Neural cell (in vitro differentiated cells): ENCODE measurements around the gene GNAQ. TPM values are rescaled to one million over a fixed set of nuclear protein-coding genes. Genes with fewer than 3 reads are reported as not detected.

Experiments
- H2AFZ ChIP-seq: fragments of 200-600, 300-800 bp; sonication (generic), shearing (Covaris generic); 2 replicates; pipeline ENCODE4 v1.6.0; 2014; ENCODE audit warnings: low read depth, mild to moderate bottlenecking, antibody characterized with exemption, low read length, moderate library complexity
- H3F3A ChIP-seq: fragments of 200-600 bp; shearing (Covaris generic); 2 replicates; pipeline ENCODE4 v1.6.1; 2016; ENCODE audit warnings: mild to moderate bottlenecking, moderate library complexity, mixed read lengths, antibody characterized with exemption, low read length; ENCODE audit not compliant: insufficient read depth, poor library complexity, severe bottlenecking
- H3K27ac ChIP-seq: fragments of 200-600, 300-800 bp; sonication (generic), shearing (Covaris generic); 2 replicates; pipeline ENCODE4 v1.5.1; 2014; ENCODE audit warnings: mild to moderate bottlenecking, low read length, moderate library complexity
- H3K27me3 ChIP-seq: fragments of 300-800, 200-600 bp; sonication (generic), shearing (Covaris generic); 2 replicates; pipeline ENCODE4 v1.6.0; 2014; ENCODE audit warnings: mild to moderate bottlenecking, low read depth, low read length, moderate library complexity; ENCODE audit not compliant: insufficient read depth
- H3K36me3 ChIP-seq: fragments of 300-800, 200-600 bp; sonication (generic), shearing (Covaris generic); 2 replicates; pipeline ENCODE4 v1.5.1; 2014; ENCODE audit warnings: mild to moderate bottlenecking, antibody characterized with exemption, low read length, moderate library complexity; ENCODE audit not compliant: insufficient read depth
- H3K4me2 ChIP-seq: fragments of 300-800, 200-600 bp; sonication (generic), shearing (Covaris generic); 2 replicates; pipeline ENCODE4 v1.6.0; 2014; ENCODE audit warnings: mild to moderate bottlenecking, low read length
- H3K4me3 ChIP-seq: fragments of 300-800, 200-600 bp; sonication (generic), shearing (Covaris generic); 2 replicates; pipeline ENCODE4 v1.5.1; 2014; ENCODE audit warnings: mild to moderate bottlenecking, low read length, moderate library complexity
- H3K79me2 ChIP-seq: fragments of 200-600 bp; shearing (Covaris generic); replicated peaks from 2 replicates; pipeline ENCODE4 v1.6.0; 2014; ENCODE audit warnings: mild to moderate bottlenecking, low read length, moderate library complexity; ENCODE audit not compliant: insufficient read depth
- H3K9ac ChIP-seq: fragments of 300-800, 200-600 bp; sonication (generic), shearing (Covaris generic); 2 replicates; pipeline ENCODE4 v1.6.1; 2016; ENCODE audit warnings: mild to moderate bottlenecking, low read length, mixed read lengths
- H3K9me2 ChIP-seq: fragments of 200-600 bp; shearing (Covaris generic); 2 replicates; pipeline ENCODE4 v1.6.1; 2016; ENCODE audit warnings: mild to moderate bottlenecking, low read length, mixed read lengths; ENCODE audit not compliant: insufficient read depth
- H3K9me3 ChIP-seq: fragments of 200-600, 300-800 bp; sonication (generic), shearing (Covaris generic); 2 replicates; pipeline ENCODE4 v1.6.1; 2016; ENCODE audit warnings: mild to moderate bottlenecking, mixed run types, low read length, moderate library complexity, mixed read lengths
- H4K20me1 ChIP-seq: fragments of 200-600 bp; shearing (Covaris generic); 2 replicates; pipeline ENCODE4 v1.6.1; 2016; ENCODE audit warnings: mild to moderate bottlenecking, mixed run types; ENCODE audit not compliant: insufficient read depth
- EP300 ChIP-seq: fragments of 450-650 bp; conservative IDR thresholded peaks from 2 replicates; pipeline ENCODE4 v1.6.1; 2014; ENCODE audit warnings: antibody characterized with exemption, mild to moderate bottlenecking, moderate library complexity; ENCODE audit not compliant: poor library complexity, severe bottlenecking
- EZH2 ChIP-seq: fragments of 200-600, 300-800 bp; shearing (Covaris generic), sonication (generic); IDR thresholded peaks from 2 replicates; pipeline ENCODE4 v1.6.1; 2014; ENCODE audit warnings: antibody characterized with exemption, low read length, borderline replicate concordance, mild to moderate bottlenecking; ENCODE audit not compliant: insufficient read depth, poor library complexity, severe bottlenecking
- MXI1 ChIP-seq: fragments of 450-650 bp; conservative IDR thresholded peaks from 2 replicates; pipeline ENCODE4 v1.6.1; 2014; ENCODE audit warnings: antibody characterized with exemption, mild to moderate bottlenecking; ENCODE audit not compliant: poor library complexity, severe bottlenecking
- POLR2AphosphoS5 ChIP-seq: IDR thresholded peaks from 2 replicates; pipeline ENCODE4 v1.6.1; 2012
- RAD21 ChIP-seq: fragments of 450-650 bp; conservative IDR thresholded peaks from 2 replicates; pipeline ENCODE4 v1.6.1; 2014; ENCODE audit warnings: antibody characterized with exemption, mild to moderate bottlenecking, moderate library complexity
- SMC3 ChIP-seq: fragments of 450-650 bp; conservative IDR thresholded peaks from 2 replicates; pipeline ENCODE4 v1.6.1; 2014; ENCODE audit warnings: antibody characterized with exemption, mild to moderate bottlenecking, moderate library complexity; ENCODE audit not compliant: poor library complexity
- TAF1 ChIP-seq: IDR thresholded peaks from 2 replicates; pipeline ENCODE4 v1.6.1; 2012; ENCODE audit warnings: low read depth
- polyA plus RNA-seq: library from polyadenylated mRNA; depleted of rRNA; stranded (reverse); fragments of >200 nt; gene quantifications from 2 replicates; pipeline ENCODE4 v1.2.3, GENCODE V29; 2014
- TF ChIP-seq, protein P1 (sequence below): IDR thresholded peaks from 2 replicates; pipeline ENCODE4 v1.6.1; 2012; ENCODE audit warnings: borderline replicate concordance
- TF ChIP-seq, protein P2 (sequence below): fragments of 450-650 bp; IDR thresholded peaks from 2 replicates; pipeline ENCODE4 v1.5.1; 2014; ENCODE audit warnings: antibody characterized with exemption, mild to moderate bottlenecking, moderate library complexity; ENCODE audit not compliant: poor library complexity, severe bottlenecking

The GNAQ gene
- polyA plus RNA-seq, 1 donor from 2014 or later: 86.7 TPM

DNA sequence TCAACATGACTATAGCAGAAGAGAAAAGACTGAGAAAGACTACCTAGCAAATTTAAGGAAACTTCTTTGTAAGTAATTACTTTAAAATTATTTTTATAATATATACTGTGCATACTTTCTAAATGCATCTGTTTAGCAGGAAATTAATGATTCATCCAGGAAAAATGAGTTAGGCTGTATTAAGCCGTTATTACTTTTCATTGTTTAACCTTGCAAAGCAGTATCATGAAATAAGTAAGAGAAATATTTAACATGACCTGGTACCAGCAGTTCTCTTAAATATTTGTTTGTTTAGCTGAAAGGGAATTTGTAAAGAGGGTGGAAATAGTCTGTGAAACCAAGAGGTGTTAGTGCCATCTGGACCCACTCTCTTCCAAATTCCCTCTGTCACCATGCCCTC is 175.0 kb downstream of the GNAQ start:
- H2AFZ ChIP-seq: no peak overlapping the region
- H4K20me1 ChIP-seq: peaks cover 3% of the 10 kb centered on the region
- H3F3A ChIP-seq: no peaks in the 10 kb centered on the region
- H3K9me3 ChIP-seq: no peaks in the 10 kb centered on the region
- TF ChIP-seq POLR2AphosphoS5 (no peak), TAF1 (no peak), MXI1 (no peak), EZH2 (no peak), SMC3 (no peak), RAD21 (no peak), EP300 (no peak)
- TF ChIP-seq, protein P1, sequence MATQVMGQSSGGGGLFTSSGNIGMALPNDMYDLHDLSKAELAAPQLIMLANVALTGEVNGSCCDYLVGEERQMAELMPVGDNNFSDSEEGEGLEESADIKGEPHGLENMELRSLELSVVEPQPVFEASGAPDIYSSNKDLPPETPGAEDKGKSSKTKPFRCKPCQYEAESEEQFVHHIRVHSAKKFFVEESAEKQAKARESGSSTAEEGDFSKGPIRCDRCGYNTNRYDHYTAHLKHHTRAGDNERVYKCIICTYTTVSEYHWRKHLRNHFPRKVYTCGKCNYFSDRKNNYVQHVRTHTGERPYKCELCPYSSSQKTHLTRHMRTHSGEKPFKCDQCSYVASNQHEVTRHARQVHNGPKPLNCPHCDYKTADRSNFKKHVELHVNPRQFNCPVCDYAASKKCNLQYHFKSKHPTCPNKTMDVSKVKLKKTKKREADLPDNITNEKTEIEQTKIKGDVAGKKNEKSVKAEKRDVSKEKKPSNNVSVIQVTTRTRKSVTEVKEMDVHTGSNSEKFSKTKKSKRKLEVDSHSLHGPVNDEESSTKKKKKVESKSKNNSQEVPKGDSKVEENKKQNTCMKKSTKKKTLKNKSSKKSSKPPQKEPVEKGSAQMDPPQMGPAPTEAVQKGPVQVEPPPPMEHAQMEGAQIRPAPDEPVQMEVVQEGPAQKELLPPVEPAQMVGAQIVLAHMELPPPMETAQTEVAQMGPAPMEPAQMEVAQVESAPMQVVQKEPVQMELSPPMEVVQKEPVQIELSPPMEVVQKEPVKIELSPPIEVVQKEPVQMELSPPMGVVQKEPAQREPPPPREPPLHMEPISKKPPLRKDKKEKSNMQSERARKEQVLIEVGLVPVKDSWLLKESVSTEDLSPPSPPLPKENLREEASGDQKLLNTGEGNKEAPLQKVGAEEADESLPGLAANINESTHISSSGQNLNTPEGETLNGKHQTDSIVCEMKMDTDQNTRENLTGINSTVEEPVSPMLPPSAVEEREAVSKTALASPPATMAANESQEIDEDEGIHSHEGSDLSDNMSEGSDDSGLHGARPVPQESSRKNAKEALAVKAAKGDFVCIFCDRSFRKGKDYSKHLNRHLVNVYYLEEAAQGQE: no peak
- TF ChIP-seq, protein P2, sequence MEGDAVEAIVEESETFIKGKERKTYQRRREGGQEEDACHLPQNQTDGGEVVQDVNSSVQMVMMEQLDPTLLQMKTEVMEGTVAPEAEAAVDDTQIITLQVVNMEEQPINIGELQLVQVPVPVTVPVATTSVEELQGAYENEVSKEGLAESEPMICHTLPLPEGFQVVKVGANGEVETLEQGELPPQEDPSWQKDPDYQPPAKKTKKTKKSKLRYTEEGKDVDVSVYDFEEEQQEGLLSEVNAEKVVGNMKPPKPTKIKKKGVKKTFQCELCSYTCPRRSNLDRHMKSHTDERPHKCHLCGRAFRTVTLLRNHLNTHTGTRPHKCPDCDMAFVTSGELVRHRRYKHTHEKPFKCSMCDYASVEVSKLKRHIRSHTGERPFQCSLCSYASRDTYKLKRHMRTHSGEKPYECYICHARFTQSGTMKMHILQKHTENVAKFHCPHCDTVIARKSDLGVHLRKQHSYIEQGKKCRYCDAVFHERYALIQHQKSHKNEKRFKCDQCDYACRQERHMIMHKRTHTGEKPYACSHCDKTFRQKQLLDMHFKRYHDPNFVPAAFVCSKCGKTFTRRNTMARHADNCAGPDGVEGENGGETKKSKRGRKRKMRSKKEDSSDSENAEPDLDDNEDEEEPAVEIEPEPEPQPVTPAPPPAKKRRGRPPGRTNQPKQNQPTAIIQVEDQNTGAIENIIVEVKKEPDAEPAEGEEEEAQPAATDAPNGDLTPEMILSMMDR: no peak
- peaks cover 9% of the 10 kb centered on the region for H3K79me2 ChIP-seq
- H3K4me2 ChIP-seq: no peak overlapping the region
- H3K4me3 ChIP-seq: no peak overlapping the region
- H3K27me3 ChIP-seq: no peaks in the 10 kb centered on the region
- no peak overlapping the region for H3K27ac ChIP-seq
- no peak overlapping the region for H3K9ac ChIP-seq
- H3K9me2 ChIP-seq: no peaks in the 10 kb centered on the region
- no peaks in the 10 kb centered on the region for H3K36me3 ChIP-seq

DNA sequence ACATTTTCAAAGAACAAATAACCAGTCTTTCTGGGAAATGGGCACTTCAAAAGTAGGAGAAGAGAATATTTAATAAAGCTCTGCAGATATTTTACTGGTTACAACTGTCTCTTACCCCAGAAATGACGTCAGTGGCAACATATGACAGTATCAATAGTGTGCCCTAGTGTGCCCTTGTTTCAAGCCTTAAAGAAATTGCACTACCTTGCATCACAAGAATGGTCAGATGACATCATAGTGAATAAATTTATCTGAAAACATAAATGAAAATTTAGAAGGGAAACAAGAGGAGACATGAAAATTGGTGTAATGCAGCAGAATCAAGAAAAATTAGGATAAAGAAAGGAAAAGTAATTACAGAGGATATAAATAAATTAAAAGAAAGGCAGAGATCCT is 176.7 kb downstream of the GNAQ start:
- H3K4me3 ChIP-seq: no peak overlapping the region
- TF ChIP-seq SMC3 (no peak), EZH2 (no peak), TAF1 (no peak), RAD21 (no peak), POLR2AphosphoS5 (no peak), EP300 (no peak), MXI1 (no peak)
- TF ChIP-seq, protein P1: no peak
- TF ChIP-seq, protein P2: no peak
- H3K4me2 ChIP-seq: no peak overlapping the region
- no peaks in the 10 kb centered on the region for H3K9me2 ChIP-seq
- no peak overlapping the region for H3K9ac ChIP-seq
- H3K36me3 ChIP-seq: no peaks in the 10 kb centered on the region
- no peak overlapping the region for H2AFZ ChIP-seq
- H3K79me2 ChIP-seq: peaks cover 9% of the 10 kb centered on the region
- H3K27ac ChIP-seq: no peak overlapping the region
- no peaks in the 10 kb centered on the region for H3F3A ChIP-seq
- peaks cover 3% of the 10 kb centered on the region for H4K20me1 ChIP-seq
- no peaks in the 10 kb centered on the region for H3K9me3 ChIP-seq
- H3K27me3 ChIP-seq: no peaks in the 10 kb centered on the region
